ENCODE results near the gene KRT77.
A peak's percentile ranks its signal among the peaks of the same experiment; 100 is the strongest.
"Not testable (repeated sequence)": the region's sequence is repeated elsewhere in the genome, so short reads cannot be mapped to it uniquely, and the experiment has no call there.

KRT77 gene

DNA sequence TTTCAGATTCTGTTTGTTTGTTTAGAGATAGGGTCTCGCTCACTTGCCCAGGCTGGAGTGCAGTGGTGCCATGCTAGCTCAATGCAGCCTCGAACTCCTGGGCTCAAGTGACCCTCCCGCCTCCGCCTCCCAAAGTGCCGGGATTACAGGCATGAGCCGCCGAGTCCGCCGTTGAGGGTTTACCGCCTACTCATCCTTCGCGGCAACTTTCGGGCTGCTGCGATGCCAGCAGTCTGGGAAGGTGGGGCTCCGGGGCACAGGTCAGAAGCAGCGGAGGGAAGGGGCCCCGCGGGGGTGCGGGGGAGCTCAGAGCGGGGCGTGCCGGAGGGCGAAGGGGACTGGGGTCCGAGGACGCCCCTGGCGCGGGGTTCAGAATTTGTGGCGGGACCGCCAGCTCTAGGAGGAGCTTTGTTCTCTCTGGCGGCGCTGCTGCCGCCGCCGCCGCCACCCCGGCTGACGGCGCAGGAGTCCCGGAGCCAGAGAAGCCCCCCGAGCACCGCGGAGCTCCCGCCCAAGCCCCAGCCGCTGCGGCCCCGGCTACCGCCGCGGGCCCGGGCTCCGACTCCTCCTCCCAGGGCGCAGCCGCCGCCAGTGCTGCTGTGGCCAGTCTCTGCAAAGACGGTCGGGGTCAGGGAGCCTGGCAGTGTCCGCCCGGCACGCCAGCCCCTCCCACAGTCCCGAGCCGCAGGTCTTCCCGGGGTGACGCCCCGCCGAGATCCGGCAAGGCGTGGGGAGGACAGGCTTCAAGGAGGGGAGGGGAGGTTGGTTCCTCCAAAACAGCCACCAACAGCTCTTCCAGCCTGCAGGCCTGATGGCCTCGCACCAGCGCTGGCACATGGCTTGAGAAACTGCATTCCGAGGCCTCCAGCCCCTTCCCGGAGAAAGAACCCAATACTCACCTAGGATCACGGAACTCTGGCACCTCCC is 10.9 kb upstream of the KRT77 start:
- Mint-ChIP-seq H3K27me3 (ENCODE audit: low read depth) (peaks cover 78% of the 10 kb centered on the region), H3K27ac (no peak overlapping the region), H3K4me1 (no peaks in the 10 kb centered on the region), H3K4me3 (peak overlapping the region; percentile 3 to 64 (median 51)), H3K9me3 (no peaks in the 10 kb centered on the region), H3K36me3 (ENCODE audit: low read depth) (no peaks in the 10 kb centered on the region)
- TF ChIP-seq CTCF (IDR thresholded peaks at IDR 0.05; ENCODE audit: unreplicated experiment in 3 of 3) = no peak

- not testable (repeated sequence) for H3K36me3 Mint-ChIP-seq (ENCODE audit: low read depth); H3K9me3 Mint-ChIP-seq; H3K4me3 Mint-ChIP-seq; H3K27ac Mint-ChIP-seq; H3K4me1 Mint-ChIP-seq
- H3K27me3 Mint-ChIP-seq (ENCODE audit: low read depth) = peaks cover 68% of the 10 kb centered on the region
These were observed 8.8 kb upstream of the KRT77 start for GRCh38 chr12:52712122-52712521.

- Mint-ChIP-seq H3K27ac (no peak overlapping the region), H3K4me1 (no peaks in the 10 kb centered on the region), H3K27me3 (ENCODE audit: low read depth) (peaks cover 54% of the 10 kb centered on the region), H3K4me3 (no peak overlapping the region), H3K36me3 (ENCODE audit: low read depth) (no peaks in the 10 kb centered on the region), H3K9me3 (no peaks in the 10 kb centered on the region)
- TF ChIP-seq CTCF (IDR thresholded peaks at IDR 0.05; ENCODE audit: unreplicated experiment in 3 of 3) = no peak
These were observed 7.4 kb upstream of the KRT77 start for GRCh38 chr12:52710730-52711129.

DNA sequence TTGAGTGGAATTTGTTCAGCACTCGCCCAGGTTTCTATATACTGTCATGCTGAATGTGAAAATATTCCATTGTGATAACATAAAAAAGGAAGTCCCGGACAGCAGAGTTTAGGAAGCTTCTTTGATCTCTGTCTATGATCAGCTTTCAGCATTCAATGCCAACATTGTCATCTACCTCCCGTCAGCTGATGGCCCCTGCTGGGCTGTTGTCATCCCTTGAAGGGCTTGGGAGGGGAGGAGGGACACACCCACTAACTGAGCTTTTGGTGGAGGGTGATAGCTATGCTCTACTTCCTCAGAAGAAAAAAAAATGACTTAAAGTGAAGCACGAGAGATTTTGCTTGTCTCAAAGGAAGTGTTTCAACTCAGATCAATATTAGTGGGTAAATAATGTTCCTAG is 4.7 kb upstream of the KRT77 start:
- TF ChIP-seq CTCF (IDR thresholded peaks at IDR 0.05; ENCODE audit: unreplicated experiment in 3 of 3) = no peak
- no peak overlapping the region for H3K27ac Mint-ChIP-seq
- no peaks in the 10 kb centered on the region for H3K4me1 Mint-ChIP-seq
- H3K9me3 Mint-ChIP-seq = no peaks in the 10 kb centered on the region
- H3K4me3 Mint-ChIP-seq = no peak overlapping the region
- no peaks in the 10 kb centered on the region for H3K36me3 Mint-ChIP-seq (ENCODE audit: low read depth)
- peaks cover 34% of the 10 kb centered on the region for H3K27me3 Mint-ChIP-seq (ENCODE audit: low read depth)

DNA sequence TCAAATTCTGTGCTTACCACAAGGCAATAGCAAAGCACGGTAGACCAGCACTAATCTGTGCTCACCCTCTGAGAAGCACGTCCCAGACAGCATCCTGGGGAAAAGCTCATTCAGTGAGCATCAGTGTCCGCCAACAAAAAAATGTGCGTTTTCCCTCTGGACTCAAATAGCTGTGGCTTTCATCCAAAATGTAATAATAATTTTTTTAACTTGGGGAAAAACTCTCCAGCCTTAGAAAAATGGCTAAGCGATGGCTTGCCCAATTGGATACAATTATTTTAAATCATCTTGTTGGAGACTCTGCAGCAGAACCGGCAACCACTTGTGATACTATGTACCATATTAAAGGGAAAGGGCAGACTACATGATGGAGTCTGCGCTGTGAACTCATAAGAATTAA is 1.1 kb upstream of the KRT77 start:
- H3K9me3 Mint-ChIP-seq = no peaks in the 10 kb centered on the region
- H3K27ac Mint-ChIP-seq = no peak overlapping the region
- no peaks in the 10 kb centered on the region for H3K36me3 Mint-ChIP-seq (ENCODE audit: low read depth)
- H3K4me1 Mint-ChIP-seq = no peaks in the 10 kb centered on the region
- H3K27me3 Mint-ChIP-seq (ENCODE audit: low read depth) = peaks cover 35% of the 10 kb centered on the region
- no peak overlapping the region for H3K4me3 Mint-ChIP-seq
- no peak for TF ChIP-seq CTCF (IDR thresholded peaks at IDR 0.05; ENCODE audit: unreplicated experiment in 3 of 3)

- no peak for TF ChIP-seq CTCF (IDR thresholded peaks at IDR 0.05; ENCODE audit: unreplicated experiment in 3 of 3)
- no peak overlapping the region for H3K27ac Mint-ChIP-seq
- H3K36me3 Mint-ChIP-seq (ENCODE audit: low read depth) = no peaks in the 10 kb centered on the region
- H3K4me1 Mint-ChIP-seq = no peaks in the 10 kb centered on the region
- H3K27me3 Mint-ChIP-seq (ENCODE audit: low read depth) = peaks cover 31% of the 10 kb centered on the region
- H3K9me3 Mint-ChIP-seq = no peaks in the 10 kb centered on the region
- H3K4me3 Mint-ChIP-seq = no peak overlapping the region
These were observed 554 bp upstream of the KRT77 start for GRCh38 chr12:52703878-52704277.
